ENCODE measurements around the gene TMEM91. TPM values are rescaled to one million over a fixed set of nuclear protein-coding genes. Genes with fewer than 3 reads are reported as not detected.

TMEM91 gene
- total and polyA plus RNA-seq, 2 experiments from 2014 or later = 9.3 to 10.6 TPM

DNA sequence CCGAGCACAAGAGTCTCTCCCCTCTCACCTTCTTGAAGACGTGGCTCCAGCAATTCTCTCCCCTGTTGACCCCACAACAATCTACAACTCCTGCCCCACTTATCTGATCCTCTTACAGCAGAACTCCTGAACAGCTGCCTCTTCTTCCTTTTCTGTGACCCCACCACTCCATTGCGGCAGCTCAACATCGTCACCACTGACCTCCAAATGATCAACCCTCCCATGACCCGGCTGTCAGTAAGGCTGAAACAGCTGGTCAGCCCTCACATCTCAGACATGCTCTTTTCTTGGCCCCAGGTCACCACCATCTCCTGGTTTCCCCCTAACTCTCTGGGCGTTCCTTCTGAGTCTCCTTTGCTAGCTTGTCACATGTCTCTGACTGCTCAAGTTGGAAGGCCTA, 19.0 kb downstream of the TMEM91 start:
- no peaks in the 10 kb centered on the region for H3K9me3 Mint-ChIP-seq
- peak overlapping the region; percentile 76; the same call in 1 of the 2 replicates for H3K4me2 ChIP-seq
- H3K36me3 Mint-ChIP-seq (ENCODE audit: low read depth) = peaks cover 20% of the 10 kb centered on the region
- H3K27ac Mint-ChIP-seq = no peak overlapping the region
- H3K4me1 ChIP-seq (ENCODE audit: insufficient read depth) = peaks cover 12% of the 10 kb centered on the region; the same call in 1 of the 2 replicates
- peaks cover 35% of the 10 kb centered on the region for H3K79me2 ChIP-seq (replicated peaks; ENCODE audit: insufficient read depth)
- H3K9me2 ChIP-seq (ENCODE audit: insufficient read depth) = no peaks in the 10 kb centered on the region
- no peak overlapping the region for H2AFZ ChIP-seq
- peaks cover 11% of the 10 kb centered on the region for H4K20me1 ChIP-seq (replicated peaks; ENCODE audit: insufficient read depth)
- TF ChIP-seq EZH2phosphoT487 (IDR thresholded peaks at IDR 0.05; ENCODE audit: unreplicated experiment) (no peak), ZNF331 (CRISPR knock-in tag; IDR thresholded peaks at IDR 0.05; ENCODE audit: low read depth) (no peak), ZNF114 (CRISPR knock-in tag; IDR thresholded peaks at IDR 0.05) (no peak), EZH2 (IDR thresholded peaks at IDR 0.05; ENCODE audit: low read depth, unreplicated experiment) (no peak)
- TF ChIP-seq, protein P1, sequence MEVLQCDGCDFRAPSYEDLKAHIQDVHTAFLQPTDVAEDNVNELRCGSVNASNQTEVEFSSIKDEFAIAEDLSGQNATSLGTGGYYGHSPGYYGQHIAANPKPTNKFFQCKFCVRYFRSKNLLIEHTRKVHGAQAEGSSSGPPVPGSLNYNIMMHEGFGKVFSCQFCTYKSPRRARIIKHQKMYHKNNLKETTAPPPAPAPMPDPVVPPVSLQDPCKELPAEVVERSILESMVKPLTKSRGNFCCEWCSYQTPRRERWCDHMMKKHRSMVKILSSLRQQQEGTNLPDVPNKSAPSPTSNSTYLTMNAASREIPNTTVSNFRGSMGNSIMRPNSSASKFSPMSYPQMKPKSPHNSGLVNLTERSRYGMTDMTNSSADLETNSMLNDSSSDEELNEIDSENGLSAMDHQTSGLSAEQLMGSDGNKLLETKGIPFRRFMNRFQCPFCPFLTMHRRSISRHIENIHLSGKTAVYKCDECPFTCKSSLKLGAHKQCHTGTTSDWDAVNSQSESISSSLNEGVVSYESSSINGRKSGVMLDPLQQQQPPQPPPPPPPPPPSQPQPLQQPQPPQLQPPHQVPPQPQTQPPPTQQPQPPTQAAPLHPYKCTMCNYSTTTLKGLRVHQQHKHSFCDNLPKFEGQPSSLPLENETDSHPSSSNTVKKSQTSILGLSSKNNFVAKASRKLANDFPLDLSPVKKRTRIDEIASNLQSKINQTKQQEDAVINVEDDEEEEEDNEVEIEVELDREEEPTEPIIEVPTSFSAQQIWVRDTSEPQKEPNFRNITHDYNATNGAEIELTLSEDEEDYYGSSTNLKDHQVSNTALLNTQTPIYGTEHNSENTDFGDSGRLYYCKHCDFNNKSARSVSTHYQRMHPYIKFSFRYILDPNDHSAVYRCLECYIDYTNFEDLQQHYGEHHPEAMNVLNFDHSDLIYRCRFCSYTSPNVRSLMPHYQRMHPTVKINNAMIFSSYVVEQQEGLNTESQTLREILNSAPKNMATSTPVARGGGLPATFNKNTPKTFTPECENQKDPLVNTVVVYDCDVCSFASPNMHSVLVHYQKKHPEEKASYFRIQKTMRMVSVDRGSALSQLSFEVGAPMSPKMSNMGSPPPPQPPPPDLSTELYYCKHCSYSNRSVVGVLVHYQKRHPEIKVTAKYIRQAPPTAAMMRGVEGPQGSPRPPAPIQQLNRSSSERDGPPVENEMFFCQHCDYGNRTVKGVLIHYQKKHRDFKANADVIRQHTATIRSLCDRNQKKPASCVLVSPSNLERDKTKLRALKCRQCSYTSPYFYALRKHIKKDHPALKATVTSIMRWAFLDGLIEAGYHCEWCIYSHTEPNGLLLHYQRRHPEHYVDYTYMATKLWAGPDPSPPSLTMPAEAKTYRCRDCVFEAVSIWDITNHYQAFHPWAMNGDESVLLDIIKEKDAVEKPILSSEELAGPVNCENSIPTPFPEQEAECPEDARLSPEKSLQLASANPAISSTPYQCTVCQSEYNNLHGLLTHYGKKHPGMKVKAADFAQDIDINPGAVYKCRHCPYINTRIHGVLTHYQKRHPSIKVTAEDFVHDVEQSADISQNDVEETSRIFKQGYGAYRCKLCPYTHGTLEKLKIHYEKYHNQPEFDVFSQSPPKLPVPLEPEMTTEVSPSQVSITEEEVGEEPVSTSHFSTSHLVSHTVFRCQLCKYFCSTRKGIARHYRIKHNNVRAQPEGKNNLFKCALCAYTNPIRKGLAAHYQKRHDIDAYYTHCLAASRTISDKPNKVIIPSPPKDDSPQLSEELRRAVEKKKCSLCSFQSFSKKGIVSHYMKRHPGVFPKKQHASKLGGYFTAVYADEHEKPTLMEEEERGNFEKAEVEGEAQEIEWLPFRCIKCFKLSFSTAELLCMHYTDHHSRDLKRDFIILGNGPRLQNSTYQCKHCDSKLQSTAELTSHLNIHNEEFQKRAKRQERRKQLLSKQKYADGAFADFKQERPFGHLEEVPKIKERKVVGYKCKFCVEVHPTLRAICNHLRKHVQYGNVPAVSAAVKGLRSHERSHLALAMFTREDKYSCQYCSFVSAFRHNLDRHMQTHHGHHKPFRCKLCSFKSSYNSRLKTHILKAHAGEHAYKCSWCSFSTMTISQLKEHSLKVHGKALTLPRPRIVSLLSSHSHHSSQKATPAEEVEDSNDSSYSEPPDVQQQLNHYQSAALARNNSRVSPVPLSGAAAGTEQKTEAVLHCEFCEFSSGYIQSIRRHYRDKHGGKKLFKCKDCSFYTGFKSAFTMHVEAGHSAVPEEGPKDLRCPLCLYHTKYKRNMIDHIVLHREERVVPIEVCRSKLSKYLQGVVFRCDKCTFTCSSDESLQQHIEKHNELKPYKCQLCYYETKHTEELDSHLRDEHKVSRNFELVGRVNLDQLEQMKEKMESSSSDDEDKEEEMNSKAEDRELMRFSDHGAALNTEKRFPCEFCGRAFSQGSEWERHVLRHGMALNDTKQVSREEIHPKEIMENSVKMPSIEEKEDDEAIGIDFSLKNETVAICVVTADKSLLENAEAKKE (CRISPR knock-in tag; IDR thresholded peaks at IDR 0.05) = no peak
- TF ChIP-seq, protein P2, sequence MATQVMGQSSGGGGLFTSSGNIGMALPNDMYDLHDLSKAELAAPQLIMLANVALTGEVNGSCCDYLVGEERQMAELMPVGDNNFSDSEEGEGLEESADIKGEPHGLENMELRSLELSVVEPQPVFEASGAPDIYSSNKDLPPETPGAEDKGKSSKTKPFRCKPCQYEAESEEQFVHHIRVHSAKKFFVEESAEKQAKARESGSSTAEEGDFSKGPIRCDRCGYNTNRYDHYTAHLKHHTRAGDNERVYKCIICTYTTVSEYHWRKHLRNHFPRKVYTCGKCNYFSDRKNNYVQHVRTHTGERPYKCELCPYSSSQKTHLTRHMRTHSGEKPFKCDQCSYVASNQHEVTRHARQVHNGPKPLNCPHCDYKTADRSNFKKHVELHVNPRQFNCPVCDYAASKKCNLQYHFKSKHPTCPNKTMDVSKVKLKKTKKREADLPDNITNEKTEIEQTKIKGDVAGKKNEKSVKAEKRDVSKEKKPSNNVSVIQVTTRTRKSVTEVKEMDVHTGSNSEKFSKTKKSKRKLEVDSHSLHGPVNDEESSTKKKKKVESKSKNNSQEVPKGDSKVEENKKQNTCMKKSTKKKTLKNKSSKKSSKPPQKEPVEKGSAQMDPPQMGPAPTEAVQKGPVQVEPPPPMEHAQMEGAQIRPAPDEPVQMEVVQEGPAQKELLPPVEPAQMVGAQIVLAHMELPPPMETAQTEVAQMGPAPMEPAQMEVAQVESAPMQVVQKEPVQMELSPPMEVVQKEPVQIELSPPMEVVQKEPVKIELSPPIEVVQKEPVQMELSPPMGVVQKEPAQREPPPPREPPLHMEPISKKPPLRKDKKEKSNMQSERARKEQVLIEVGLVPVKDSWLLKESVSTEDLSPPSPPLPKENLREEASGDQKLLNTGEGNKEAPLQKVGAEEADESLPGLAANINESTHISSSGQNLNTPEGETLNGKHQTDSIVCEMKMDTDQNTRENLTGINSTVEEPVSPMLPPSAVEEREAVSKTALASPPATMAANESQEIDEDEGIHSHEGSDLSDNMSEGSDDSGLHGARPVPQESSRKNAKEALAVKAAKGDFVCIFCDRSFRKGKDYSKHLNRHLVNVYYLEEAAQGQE (IDR thresholded peaks at IDR 0.05; ENCODE audit: unreplicated experiment) = no peak
- no peak for DNase-seq (ENCODE audit: low spot score)
- H3K27ac ChIP-seq (ENCODE audit: low read depth) = no peak overlapping the region
- no peak overlapping the region for H3K4me3 ChIP-seq
- 0 out of 2 replicates have a peak, but pooled peaks cover 10% of the 10 kb centered on the region for H3K36me3 ChIP-seq (ENCODE audit: insufficient read depth)
- peaks cover 19% of the 10 kb centered on the region for H3K4me1 Mint-ChIP-seq
- H3K27me3 ChIP-seq (ENCODE audit: insufficient read depth) = no peaks in the 10 kb centered on the region
- no peak for ATAC-seq
- H3K27me3 Mint-ChIP-seq (ENCODE audit: insufficient read depth, low read depth, poor library complexity) = peaks cover 6% of the 10 kb centered on the region
- no peaks in the 10 kb centered on the region for H3F3A ChIP-seq (replicated peaks; ENCODE audit: low read depth)
- H3K4me3 Mint-ChIP-seq = peak overlapping the region; percentile 98

All from GM23338 (cell line).